Testis (tissue), 3 donors: ENCODE results near the gene PRMT3. TPM values are rescaled to one million over a fixed set of nuclear protein-coding genes. Genes with fewer than 3 reads are reported as not detected.

Experiments used
- DNase-seq: peaks from one replicate; pipeline ENCODE4 v3.0.0-alpha.2; 2019
- H3K27ac ChIP-seq, 2 donors: fragments of 200-600 bp; sonication (generic); one replicate each; pipeline ENCODE4 v1.5.1; 2019
- H3K27me3 ChIP-seq: fragments of 200-600 bp; sonication (generic); one replicate; pipeline ENCODE4 v1.5.1; 2019
- H3K36me3 ChIP-seq: fragments of 200-600 bp; sonication (generic); one replicate; pipeline ENCODE4 v1.5.1; 2017; ENCODE audit warnings: low read depth; ENCODE audit errors: missing control alignments
- H3K4me1 ChIP-seq: fragments of 200-600 bp; sonication (generic); one replicate; pipeline ENCODE4 v1.5.1; 2019
- H3K4me3 ChIP-seq, 2 donors: fragments of 200-600 bp; sonication (generic); one replicate each; pipeline ENCODE4 v1.5.1; 2017 to 2019
- H3K9me3 ChIP-seq: fragments of 200-600 bp; sonication (generic); one replicate; pipeline ENCODE4 v1.5.1; 2017
- CTCF ChIP-seq, 3 experiments: fragments of 450-650 bp in 2 of 3; fragments of 200-600 bp in 1 of 3; sonication (generic) in 1 of 3; IDR thresholded peaks; one replicate each; pipeline ENCODE4 v1.5.1; 2016 to 2019; ENCODE audit warnings: antibody characterized with exemption in 3 of 3, mild to moderate bottlenecking in 2 of 3, moderate library complexity in 1 of 3
- POLR2A ChIP-seq: fragments of 450-650 bp; IDR thresholded peaks from one replicate; pipeline ENCODE4 v1.6.1; 2017; ENCODE audit warnings: antibody characterized with exemption, mild to moderate bottlenecking, moderate library complexity
- WGBS, 2 donors: methylation state at CpG; one replicate each; pipeline ENCODE4 v1.1.5; 2018; 5-methylcytosine and 5-hydroxymethylcytosine counted together
- intact Hi-C: fragments of 100-400 bp; cut with DNase I; formaldehyde crosslinking; loops from one replicate; pipeline ENCODE4 v1.15.1; 2023; ENCODE audit warnings: low total_unique reads
- polyA plus RNA-seq: library from polyadenylated mRNA; stranded (reverse); fragments of 350-450 nt; fragmentation: Illumina TruSeq; extraction: RNeasy Lipid Tissue Mini Kit (QIAGEN cat#74804); gene quantifications from one replicate; pipeline ENCODE4 v1.2.3, GENCODE V29; 2014; ENCODE audit warnings: low read depth, low replicate concordance; ENCODE audit not compliant: insufficient read depth
- total RNA-seq, 2 donors: library from RNA; depleted of rRNA; stranded (reverse); fragments of >200 nt; gene quantifications; one replicate each; pipeline ENCODE4 v1.2.3, GENCODE V29; 2016

The PRMT3 gene
- total and polyA plus RNA-seq, 3 donors from 2014 or later, result 9.1 to 28.0 (median 22.4) TPM

GRCh38 chr11:20452585-20452984 lies 65.1 kb downstream of the PRMT3 start:
- no peaks in the 10 kb centered on the region for H3K27me3 ChIP-seq
- no peaks in the 10 kb centered on the region for H3K4me1 ChIP-seq
- intact Hi-C loops, result no loop called here
- H3K36me3 ChIP-seq, result no peaks in the 10 kb centered on the region
- no peak for DNase-seq
- H3K4me3 ChIP-seq, result no peak overlapping the region
- H3K27ac ChIP-seq, result no peak overlapping the region
- TF ChIP-seq CTCF (IDR thresholded peaks at IDR 0.05) (no peak), POLR2A (no peak)
- WGBS, 2 donors, result 80 to 84% methylated on average over 2 of the region's 2 CpGs
- H3K9me3 ChIP-seq, result no peaks in the 10 kb centered on the region

- H3K27ac ChIP-seq, result no peak overlapping the region
- no peaks in the 10 kb centered on the region for H3K9me3 ChIP-seq
- intact Hi-C loops, result no loop called here
- no peaks in the 10 kb centered on the region for H3K27me3 ChIP-seq
- H3K4me1 ChIP-seq, result no peaks in the 10 kb centered on the region
- no peaks in the 10 kb centered on the region for H3K36me3 ChIP-seq
- no peak for DNase-seq
- TF ChIP-seq CTCF (IDR thresholded peaks at IDR 0.05), result no peak
- no peak for TF ChIP-seq POLR2A
- no peak overlapping the region for H3K4me3 ChIP-seq
- WGBS, 2 donors, result 93 to 95% methylated on average over 4 of the region's 4 CpGs
Observed at GRCh38 chr11:20453657-20454316, 66.3 kb downstream of the PRMT3 start.

GRCh38 chr11:20457001-20457799 lies 69.7 kb downstream of the PRMT3 start:
- Histone ChIP-seq H3K27me3 (no peaks in the 10 kb centered on the region), H3K27ac (no peak overlapping the region), H3K9me3 (no peaks in the 10 kb centered on the region), H3K4me1 (no peaks in the 10 kb centered on the region), H3K36me3 (no peaks in the 10 kb centered on the region), H3K4me3 (no peak overlapping the region)
- intact Hi-C loops, result no loop called here
- TF ChIP-seq POLR2A, result no peak
- TF ChIP-seq CTCF (IDR thresholded peaks at IDR 0.05), result no peak
- DNase-seq, result no peak
- WGBS, 2 donors, result 91 to 96% methylated on average over 4 of the region's 4 CpGs

- Histone ChIP-seq H3K36me3 (no peaks in the 10 kb centered on the region), H3K27ac (no peak overlapping the region), H3K4me1 (no peaks in the 10 kb centered on the region), H3K9me3 (no peaks in the 10 kb centered on the region), H3K27me3 (no peaks in the 10 kb centered on the region), H3K4me3 (no peak overlapping the region)
- DNase-seq, result no peak
- 83 to 87% methylated on average over 3 of the region's 3 CpGs for WGBS, 2 donors
- intact Hi-C loops, result no loop called here
- TF ChIP-seq POLR2A (no peak), CTCF (IDR thresholded peaks at IDR 0.05) (no peak)
Observed at GRCh38 chr11:20457934-20458680, 70.6 kb downstream of the PRMT3 start.
